ENCODE data around the gene ADORA2B.
"Not testable (repeated sequence)": the region's sequence is repeated elsewhere in the genome, so short reads cannot be mapped to it uniquely, and the experiment has no call there.

Gene ADORA2B

DNA sequence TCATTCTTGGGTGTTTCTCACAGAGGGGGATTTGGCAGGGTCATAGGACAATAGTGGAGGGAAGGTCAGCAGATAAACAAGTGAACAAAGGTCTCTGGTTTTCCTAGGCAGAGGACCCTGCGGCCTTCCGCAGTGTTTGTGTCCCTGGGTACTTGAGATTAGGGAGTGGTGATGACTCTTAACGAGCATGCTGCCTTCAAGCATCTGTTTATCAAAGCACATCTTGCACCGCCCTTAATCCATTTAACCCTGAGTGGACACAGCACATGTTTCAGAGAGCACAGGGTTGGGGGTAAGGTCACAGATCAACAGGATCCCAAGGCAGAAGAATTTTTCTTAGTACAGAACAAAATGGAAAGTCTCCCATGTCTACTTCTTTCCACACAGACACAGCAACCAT lies 34.1 kb downstream of the ADORA2B start:
- DNase-seq (ENCODE audit: low read depth in 2 of 2, low spot score in 1 of 2): not testable (repeated sequence)

DNA sequence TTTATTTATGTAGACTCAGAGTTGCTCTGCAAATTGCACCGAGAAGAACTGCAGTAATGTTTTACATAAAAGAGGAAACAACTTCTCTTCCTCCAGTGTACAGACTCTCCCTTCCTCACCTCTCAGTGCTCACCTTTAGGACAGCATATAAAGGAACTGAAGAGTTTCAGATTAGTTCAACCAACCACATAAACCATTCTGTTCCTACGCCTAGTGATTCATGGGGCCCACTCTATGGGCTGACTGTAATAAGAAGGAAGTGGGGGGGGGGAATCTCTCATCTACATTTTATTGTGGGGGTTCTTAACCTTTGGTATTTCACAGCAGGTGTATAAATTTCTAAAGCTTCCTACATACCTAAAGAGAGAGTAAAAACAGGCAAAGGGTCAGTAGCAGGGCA lies 36.3 kb downstream of the ADORA2B start:
- no peak for DNase-seq (ENCODE audit: low read depth in 2 of 2, low spot score in 1 of 2)

DNA sequence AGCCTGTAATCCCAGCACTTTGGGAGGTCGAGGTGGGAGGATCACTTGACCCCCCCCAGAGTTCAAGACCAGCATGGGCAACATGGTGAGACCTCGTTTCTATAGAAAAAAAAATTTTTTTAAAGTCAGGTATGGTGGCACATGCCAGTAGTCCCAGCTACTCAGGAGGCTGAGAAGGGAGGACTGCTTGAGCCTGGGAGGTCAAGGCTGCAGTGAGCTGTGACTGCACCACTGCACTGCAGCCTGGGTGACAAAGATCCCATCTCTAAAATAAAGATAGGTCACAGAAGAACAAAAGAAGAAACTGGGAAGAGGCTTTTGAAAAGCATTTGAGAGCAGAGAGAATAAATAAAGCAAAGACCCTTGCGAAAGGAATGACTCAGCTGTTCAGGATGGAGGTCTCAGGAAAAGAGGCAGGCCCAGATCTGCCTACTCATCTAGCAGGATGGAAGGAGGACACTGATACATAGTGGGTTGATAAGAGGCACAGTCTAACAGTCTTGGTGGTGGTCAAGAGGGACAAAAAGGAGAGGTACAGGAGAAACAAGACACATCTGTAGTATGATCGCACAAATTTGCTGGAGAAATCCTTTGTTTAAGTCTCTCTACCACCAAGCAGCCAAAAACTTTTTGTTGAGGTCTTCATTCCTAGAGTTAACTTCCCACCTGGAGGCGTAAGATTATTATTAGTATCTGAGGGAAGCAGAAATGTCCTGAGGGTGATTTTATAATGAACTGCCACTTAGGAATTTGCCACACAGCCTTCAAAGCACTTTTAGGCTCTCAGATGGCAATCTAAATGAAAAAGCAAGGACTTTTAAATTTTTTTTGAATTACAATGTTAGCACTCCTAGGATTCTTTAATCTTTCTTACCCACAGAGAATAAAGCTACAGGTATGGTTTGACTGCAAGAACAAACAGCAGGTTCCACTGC lies 37.0 kb downstream of the ADORA2B start:
- no peak for DNase-seq (ENCODE audit: low read depth in 2 of 2, low spot score in 1 of 2)

DNA sequence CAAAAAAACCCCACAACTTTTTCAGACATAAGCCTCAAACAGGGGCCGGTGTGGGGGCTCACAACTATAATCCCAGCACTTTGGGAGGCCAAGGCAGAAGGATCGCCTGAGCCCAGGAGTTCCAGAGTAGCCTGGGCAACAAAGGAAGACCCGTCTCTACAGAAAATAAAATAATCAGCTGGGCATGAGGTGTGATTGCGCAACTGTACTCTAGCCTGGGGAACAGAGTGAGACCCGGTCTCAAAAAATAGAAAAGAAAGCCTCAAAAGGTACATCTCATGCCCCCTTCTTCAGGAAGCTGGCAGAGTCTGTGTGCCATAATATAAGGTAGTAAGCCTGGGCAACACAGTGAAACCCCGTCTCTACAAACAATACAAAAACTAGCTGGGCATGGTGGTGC lies 51.4 kb downstream of the ADORA2B start:
- no peak for DNase-seq (ENCODE audit: low read depth in 2 of 2, low spot score in 1 of 2)

DNA sequence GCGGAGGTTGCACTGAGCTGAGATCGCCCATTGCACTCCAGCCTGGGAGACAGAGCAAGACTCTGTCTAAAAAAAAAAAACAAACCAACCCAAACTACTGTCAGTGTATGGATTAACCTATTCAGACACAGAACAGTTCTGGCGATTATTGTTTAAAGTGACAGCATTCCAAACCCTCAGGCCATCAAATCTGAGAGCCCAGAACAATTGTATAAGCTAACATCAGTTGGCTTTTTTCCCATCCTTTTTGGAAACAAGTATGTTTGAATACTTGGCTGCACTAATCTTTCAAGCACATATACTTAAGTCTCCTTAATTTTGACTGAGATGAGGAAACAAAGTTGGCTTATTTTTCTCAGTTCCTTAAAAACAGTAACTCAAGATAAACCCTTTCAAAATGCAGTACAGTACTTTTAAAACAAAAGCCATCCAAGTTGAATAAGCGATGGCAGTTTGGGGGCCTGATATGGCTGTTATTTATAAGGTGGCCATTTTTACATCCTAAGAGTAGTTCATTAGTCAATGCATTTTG lies 53.2 kb downstream of the ADORA2B start:
- DNase-seq (ENCODE audit: low read depth in 2 of 2, low spot score in 1 of 2): no peak

DNA sequence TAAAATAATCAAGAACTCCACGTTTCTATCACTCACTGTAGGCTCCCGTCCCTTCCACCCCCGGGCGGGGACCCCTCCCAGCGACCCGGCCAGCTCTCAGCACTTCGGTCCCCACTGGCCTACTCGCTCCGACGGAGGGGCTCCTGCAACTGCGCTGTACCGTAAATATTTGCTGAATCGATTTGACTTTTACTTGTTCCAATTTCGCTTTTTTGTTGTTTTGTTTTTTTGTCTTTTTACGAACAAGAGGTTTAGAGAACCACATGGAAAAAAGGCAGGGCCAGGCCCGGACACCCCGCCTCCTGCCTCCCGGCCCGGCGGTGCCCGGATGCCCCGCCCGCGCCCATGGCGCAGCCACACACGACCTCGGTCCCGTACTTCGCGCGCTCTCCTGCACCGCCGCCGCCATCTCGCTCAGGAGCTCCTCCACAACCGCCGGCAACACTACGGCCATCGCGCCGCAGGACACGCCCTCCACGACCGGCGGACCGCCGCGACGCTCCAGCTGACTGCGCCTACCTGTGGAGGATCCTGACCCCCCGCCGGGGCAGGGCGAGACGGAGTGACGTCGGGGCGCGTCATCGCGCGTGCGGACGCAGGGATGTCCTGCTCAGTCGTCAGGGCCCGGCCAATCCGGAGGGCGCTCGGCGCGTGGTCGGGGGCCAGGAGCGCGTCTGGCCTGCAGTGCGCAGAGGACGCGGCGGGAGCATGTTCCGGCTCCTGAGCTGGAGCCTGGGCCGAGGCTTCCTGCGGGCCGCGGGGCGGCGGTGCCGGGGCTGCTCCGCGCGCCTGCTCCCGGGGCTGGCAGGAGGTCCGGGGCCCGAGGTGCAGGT lies 54.4 kb downstream of the ADORA2B start, which contains the start of the genes TTC19 and ZSWIM7:
Gene TTC19 (plus strand): TSS at position 684 of the 833 bp plus-strand sequence. CDS start 25 bp downstream, at position 709.
Gene ZSWIM7 (minus strand): TSS at position 564 of the 833 bp plus-strand sequence. CDS start 110 bp downstream, at position 454.
- peak; percentile 79 for DNase-seq (ENCODE audit: low read depth in 2 of 2, low spot score in 1 of 2)

DNA sequence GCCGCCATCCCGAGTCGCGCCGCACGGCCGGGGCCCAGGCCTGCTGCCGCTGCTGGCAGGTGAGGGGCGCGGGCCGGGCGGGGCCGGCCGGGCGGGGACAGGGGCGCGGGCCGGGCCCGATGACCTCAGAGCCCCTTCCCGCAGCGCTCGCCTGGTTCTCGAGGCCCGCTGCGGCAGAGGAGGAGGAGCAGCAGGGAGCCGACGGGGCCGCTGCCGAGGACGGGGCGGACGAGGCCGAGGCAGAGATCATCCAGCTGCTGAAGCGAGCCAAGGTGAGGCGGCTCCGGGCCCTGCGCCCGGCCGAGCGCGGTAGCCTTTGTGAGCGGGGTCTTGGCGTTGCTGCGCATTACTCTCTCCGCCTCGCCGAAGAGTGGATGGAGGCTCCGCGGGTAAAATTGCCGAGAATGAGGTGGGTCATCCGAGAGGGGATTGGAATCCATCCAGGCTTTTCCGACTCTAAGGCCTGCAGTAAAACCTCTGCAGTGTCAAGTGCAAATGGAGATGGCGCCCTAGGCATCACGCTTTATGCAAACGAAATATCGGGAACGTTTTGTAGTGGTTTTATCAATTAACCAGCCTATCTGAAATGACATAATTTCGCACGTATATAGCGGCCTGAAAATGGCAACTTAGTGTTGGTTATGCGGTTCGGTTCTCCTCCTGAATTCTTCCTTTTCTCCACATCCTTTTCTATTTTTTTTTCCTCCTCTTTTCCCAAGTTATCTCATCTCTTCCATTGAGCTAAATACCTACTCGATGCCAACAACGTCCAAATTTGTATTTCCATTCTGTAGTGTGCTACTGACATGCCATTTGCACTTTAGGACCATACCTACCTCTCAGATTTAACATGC lies 55.3 kb downstream of the ADORA2B start:
- peak in 1 of 2 donors; percentile 7 for DNase-seq (ENCODE audit: low read depth in 2 of 2, low spot score in 1 of 2)

DNA sequence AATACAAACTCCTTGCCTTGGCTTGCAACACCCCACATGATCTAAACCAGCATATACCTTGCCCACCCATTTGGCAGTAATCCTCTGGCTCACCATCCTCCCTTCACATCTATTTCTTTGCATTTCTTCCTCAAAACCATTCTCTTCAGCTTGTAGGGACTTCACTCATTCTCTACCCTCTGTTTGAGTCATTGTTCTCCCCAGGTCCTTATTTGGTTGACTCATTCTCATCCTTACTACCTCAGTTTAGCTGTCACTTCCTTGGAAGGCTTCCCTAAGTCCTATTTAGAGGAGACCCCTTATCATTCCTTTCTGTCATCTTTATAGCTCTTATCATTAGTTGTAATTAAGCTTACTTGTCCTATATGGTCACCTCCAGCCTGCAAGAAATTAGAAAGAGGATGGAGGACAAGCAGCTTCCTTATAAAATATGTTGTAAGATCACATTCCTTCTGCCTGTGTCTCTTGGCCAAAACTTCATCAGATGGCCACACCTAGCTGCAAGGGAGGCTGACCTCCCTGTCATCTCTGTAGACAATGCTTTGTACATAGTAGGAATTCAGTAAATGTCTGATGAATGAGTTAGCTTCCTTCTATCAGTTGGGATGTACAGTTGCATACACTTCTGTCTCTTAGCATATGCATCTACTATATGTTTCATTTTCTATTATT lies 56.4 kb downstream of the ADORA2B start:
- DNase-seq (ENCODE audit: low read depth in 2 of 2, low spot score in 1 of 2): no peak

DNA sequence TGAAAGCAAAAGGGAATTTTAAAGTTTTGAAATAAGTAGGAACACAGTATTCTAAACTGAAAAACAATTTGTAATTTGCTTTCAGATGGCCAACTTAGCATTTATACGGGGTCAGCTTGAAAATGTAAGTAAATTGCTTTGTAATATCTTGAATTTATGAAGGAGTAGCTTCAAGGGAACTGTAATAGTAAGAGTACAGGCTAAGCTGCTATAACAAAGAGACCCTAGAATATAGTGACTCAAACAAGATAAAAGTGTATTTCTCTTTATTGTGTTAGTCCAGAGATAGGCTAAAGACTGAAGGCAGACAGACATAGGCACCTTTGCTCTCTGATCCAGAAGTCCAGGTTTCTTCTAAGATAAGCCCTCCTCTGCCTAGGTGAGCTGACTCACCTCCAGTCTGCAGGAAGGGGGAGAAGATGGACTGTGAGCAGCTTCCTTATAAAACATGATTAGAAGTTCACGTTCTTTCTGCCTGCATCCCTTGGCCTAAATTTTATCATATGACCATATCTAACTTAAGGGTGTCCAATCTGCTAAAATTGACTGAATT lies 57.9 kb downstream of the ADORA2B start:
- DNase-seq (ENCODE audit: low read depth in 2 of 2, low spot score in 1 of 2): no peak

DNA sequence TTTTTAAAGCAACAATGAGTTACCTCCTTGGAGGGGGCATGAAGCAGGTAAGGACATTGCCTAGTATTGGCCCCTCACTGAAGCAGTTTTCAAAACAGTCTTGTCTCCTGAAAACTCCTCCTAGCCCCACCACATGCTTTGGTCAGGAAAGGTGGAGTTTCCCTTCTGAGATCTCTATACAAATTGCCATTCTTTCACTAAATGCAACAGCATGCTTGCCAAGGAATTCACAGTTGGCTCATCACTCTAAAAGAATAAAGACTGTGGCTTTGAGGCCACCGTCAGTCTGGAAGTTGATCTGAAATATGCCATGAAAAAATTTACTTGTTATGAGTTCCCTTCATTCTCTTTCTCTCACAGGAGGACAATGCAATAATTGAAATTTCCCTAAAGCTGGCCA lies 58.9 kb downstream of the ADORA2B start:
- DNase-seq (ENCODE audit: low read depth in 2 of 2, low spot score in 1 of 2): no peak

DNA sequence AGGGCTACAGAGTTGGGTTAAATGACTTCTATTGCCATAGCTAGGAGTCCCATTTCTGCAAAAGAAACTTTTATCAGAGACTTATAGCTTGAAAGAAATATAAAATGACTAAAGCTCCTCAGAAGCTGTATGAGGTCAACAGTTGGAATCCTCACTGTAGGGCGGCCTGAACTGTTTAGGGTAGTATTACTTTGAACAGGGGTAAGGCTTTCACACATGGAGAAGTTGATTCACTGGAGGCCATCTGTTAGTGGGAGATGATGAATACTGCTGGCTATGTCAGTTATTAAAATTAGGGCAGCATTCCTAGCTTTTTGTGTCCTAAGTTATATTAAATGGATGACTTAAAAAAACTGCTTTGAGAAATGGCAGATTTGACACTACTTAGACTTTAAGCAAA lies 60.7 kb downstream of the ADORA2B start:
- DNase-seq (ENCODE audit: low read depth in 2 of 2, low spot score in 1 of 2): no peak

DNA sequence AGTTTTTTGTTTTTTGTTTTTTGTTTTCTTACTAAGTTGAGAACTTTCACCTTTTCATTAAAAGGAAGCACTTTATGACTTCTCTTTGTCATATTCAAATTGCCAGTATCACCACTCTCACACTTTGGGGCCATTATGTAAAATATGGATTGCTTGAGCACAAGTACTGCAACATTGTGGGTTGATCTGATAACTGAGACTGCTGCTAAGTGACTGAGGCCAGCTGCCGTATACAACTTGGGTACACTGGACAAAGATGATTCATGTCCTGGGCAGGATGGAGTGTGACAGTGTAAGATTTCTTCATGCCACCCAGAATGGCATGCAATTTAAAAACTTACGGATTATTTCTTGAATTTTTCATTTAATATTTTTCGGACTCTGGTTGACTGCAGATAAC lies 62.5 kb downstream of the ADORA2B start:
- DNase-seq (ENCODE audit: low read depth in 2 of 2, low spot score in 1 of 2): no peak

DNA sequence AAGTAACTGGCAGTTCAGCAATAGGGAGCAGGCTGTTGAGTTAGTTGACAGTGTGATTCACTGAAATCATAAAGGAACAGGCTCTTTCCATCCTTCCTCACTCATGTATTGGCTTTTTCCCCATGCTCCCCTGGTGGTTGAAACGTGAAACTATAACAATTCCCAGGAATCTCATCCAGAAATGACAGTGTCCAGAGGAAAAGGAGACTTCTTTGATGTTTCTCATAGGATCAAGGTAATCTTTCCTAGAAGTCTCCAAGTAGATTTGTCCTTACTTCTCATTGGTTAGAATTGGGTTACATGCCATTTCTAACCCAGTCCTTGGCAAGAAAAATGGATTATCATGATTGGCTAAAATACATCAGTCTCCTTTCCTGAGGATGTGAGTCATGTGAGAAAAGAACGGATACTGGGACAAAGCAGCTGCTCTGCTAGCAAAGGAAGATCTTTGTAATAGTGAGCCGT lies 69.0 kb downstream of the ADORA2B start:
- no peak for DNase-seq (ENCODE audit: low read depth in 2 of 2, low spot score in 1 of 2)

DNA sequence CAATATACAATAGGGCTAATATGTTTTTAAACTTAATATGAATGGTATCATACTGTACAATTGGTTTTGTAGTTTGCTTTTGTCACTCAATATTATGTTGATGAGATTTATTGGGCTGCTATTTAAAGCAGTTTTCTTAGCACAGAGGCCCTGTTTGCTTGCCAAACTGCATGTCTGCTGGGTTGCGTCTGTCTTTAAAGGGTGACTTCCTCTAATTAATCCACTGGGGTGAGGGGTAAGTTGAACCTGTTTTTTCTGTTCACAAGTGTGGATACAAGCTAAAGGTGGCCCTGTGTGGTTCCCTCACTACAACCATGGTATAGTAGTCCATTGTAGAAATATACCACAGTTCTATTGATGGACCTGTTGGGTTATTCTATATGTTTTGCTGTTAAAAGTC lies 74.4 kb downstream of the ADORA2B start:
- no peak for DNase-seq (ENCODE audit: low read depth in 2 of 2, low spot score in 1 of 2)

DNA sequence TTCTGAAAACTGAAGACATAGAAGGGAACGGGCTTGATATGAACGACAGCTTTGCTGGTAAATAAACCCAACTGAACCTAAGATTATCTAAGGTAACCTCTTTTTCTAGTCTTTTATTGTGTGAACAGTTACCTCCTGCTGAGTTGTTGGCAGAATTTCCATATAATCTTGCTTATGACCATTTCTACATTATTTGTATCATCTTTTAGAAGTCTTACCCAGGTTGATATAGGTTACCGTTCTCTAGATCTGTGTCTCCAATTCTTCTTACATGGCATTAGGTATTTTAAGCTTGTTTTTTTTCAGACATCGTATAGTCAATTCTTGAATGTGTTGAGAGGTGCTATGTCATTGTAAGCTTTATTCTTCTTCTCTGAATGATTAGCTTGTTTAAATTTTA lies 79.0 kb downstream of the ADORA2B start:
- DNase-seq (ENCODE audit: low read depth in 2 of 2, low spot score in 1 of 2): no peak

DNA sequence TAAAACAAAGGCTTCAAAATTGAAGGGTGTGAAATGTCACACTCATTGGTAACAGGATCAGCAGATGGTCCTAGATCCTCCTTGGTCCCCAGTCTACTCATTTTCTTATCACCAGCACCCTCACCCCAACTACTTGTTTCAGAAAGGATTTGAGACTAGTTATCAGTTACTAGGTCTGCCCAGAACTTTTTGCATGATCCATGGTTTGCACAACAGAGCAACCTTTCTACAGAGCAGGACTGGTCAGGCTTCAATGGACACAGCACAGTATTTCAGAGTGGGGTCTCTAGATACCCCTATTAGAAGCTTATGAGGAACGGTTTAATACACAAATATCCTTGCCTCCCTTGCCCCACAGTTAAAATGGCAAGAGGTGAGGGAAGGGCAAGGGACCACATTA lies 80.3 kb downstream of the ADORA2B start:
- DNase-seq (ENCODE audit: low read depth in 2 of 2, low spot score in 1 of 2): no peak

Measured in stimulated activated CD8-positive, alpha-beta memory T cell treated with anti-CD3 and anti-CD28 coated beads, Interleukin-4, amount 100 ng/mL, for 1 hour (primary cell).